ENCODE data around the gene OR6S1.

The OR6S1 gene

GRCh38 chr14:20610002-20610765 lies 31.3 kb downstream of the OR6S1 start:
- DNase-seq (ENCODE audit: low spot score), result peak; percentile 86

GRCh38 chr14:20609215-20610001 lies 32.1 kb downstream of the OR6S1 start:
- peak; percentile 83 for DNase-seq (ENCODE audit: low spot score)

GRCh38 chr14:20608383-20609110 lies 32.9 kb downstream of the OR6S1 start:
- DNase-seq (ENCODE audit: low spot score), result no peak

GRCh38 chr14:20607617-20608016 lies 33.9 kb downstream of the OR6S1 start:
- no peak for DNase-seq (ENCODE audit: low spot score)

- DNase-seq (ENCODE audit: low spot score), result no peak
Observed at GRCh38 chr14:20606902-20607242, 34.6 kb downstream of the OR6S1 start.

DNA sequence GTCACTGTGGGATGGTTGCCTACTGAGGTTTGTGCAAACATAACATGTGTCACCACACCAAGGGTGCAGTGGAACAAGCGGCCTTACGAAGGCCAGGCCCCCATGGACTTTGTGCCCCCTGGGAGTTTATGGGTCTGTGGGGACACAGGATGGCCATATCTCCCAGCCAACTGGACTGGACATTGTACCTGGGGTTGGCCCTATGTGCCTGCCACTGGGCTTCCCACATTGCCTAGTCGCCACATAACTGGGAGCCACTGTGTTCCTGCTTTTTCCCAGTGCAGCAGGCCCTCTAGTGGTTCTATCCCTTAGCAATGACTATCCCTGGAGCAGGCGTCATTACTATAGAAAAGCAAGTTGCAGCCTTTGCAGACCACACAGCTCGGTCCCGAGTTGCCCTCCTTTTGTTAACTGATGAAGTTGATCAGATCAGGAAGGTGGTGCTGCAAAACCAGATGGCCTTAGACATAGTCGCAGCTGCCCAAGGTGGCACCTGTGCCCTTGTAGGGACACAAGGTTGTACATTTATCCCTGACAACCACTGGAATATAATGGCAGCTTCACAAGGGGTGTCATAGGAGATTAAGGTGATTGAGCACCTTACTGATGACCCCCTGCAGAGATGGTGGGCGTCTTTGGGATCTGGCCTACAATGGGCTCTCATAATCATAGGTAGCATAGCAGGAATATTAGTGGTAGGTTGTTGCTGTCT lies 35.1 kb downstream of the OR6S1 start:
- DNase-seq (ENCODE audit: low spot score), result no peak

- DNase-seq (ENCODE audit: low spot score), result no peak
Observed at GRCh38 chr14:20603813-20604690, 37.4 kb downstream of the OR6S1 start.

DNA sequence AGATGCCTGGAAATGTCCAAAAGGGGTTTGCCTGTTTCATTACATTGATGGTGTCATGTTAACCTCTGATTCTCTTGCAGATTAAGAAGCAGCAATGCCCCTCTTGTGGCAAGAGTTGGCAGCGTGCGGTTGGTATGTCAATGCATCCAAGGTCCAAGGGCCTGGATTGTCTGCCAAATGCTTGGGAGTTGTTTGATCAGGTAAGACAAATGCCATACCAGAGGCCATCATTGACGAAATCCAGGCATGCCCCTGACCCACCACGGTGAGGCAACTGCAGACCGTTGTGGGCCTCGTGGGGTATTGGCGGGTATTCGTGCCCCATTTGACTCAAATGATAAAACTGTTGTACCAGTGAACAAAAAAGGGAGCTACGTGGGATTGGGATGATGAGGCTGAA lies 38.9 kb downstream of the OR6S1 start:
- DNase-seq (ENCODE audit: low spot score), result no peak

DNA sequence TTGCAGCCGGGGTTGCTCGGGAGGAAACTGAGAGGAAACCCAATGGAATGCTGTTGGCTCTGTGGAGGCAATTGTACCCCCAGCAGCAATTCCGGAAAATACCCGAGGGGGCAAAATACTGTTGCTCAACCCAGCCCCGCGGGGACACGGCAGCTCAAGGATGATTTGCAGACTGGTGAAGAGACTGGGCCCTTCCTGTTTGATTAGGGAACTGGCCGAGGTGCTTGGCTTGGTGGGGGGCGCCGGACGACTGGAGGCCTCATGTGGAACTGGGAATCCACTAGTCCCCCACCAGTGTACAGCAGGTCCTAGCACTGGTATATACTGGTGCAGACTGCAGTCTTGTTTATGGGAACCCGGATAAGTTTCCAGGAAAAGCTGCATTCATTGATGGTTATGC lies 40.0 kb downstream of the OR6S1 start:
- no peak for DNase-seq (ENCODE audit: low spot score)

GRCh38 chr14:20597108-20597507 lies 44.4 kb downstream of the OR6S1 start:
- no peak for DNase-seq (ENCODE audit: low spot score)

- peak; percentile 64 for DNase-seq (ENCODE audit: low spot score)
Observed at GRCh38 chr14:20595726-20596125, 45.8 kb downstream of the OR6S1 start.

- DNase-seq (ENCODE audit: low spot score), result no peak
Observed at GRCh38 chr14:20592574-20592973, 48.9 kb downstream of the OR6S1 start.

DNA sequence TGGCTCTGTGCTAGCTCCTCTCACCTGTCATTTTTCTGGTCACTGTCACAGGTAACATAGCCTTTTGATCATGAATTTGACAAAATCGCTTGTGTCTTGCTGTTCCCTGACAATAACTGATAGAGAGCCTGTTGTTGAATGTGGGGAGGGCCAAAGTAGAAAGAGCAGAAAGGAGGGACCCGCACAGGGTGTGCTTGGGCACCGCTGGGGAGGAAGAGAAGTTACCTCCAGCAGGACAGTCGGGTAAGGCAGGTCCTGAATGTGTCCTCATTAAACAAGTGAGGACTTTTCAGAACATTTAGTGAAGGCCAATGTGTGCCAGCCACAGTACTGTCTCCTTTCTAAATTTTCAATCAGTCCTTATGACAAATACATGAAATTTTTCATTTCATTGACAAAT lies 50.3 kb downstream of the OR6S1 start, which contains the start of gene RNASE12:
Gene RNASE12 (minus strand): TSS at position 142 of the 400 bp plus-strand sequence. CDS start 653 bp downstream, outside the sequence.
- no peak for DNase-seq (ENCODE audit: low spot score)
